ENCODE data around the gene ATP10B.

Gene ATP10B

DNA sequence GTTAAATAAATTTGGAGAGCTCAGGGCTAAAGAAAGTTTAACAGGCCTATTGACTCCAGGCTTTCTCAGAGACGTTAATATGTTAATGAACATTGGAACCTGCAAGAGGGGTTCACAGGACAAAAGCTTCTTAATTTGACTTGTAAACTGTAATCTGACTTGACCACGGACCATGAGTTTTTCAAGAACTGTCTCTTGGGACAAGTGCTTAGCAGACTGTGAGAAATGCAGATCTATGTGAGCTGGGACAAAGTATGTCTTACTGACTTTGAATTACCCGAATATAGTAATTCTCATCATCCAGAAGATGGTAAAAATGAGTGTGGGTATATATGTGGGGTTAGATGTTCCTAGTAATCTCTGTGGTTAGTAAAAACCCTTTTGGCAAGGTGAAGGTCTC is 186.6 kb downstream of the ATP10B start:
- Histone ChIP-seq H3K4me3 (ENCODE audit: low read depth, low read length) (no peak overlapping the region), H3K9me3 (ENCODE audit: control insufficient read depth, low read length) (no peaks in the 10 kb centered on the region), H3K36me3 (ENCODE audit: control insufficient read depth, insufficient read depth, low read length) (no peaks in the 10 kb centered on the region), H3K79me2 (no peaks in the 10 kb centered on the region), H2AFZ (no peak overlapping the region), H3K27me3 (ENCODE audit: control insufficient read depth, insufficient read depth, low read length) (no peaks in the 10 kb centered on the region), H3K4me1 (no peaks in the 10 kb centered on the region), H3K27ac (no peak overlapping the region), H3K9ac (no peak overlapping the region), H3K4me2 (ENCODE audit: low read length) (no peak overlapping the region)
- TF ChIP-seq, protein P1, sequence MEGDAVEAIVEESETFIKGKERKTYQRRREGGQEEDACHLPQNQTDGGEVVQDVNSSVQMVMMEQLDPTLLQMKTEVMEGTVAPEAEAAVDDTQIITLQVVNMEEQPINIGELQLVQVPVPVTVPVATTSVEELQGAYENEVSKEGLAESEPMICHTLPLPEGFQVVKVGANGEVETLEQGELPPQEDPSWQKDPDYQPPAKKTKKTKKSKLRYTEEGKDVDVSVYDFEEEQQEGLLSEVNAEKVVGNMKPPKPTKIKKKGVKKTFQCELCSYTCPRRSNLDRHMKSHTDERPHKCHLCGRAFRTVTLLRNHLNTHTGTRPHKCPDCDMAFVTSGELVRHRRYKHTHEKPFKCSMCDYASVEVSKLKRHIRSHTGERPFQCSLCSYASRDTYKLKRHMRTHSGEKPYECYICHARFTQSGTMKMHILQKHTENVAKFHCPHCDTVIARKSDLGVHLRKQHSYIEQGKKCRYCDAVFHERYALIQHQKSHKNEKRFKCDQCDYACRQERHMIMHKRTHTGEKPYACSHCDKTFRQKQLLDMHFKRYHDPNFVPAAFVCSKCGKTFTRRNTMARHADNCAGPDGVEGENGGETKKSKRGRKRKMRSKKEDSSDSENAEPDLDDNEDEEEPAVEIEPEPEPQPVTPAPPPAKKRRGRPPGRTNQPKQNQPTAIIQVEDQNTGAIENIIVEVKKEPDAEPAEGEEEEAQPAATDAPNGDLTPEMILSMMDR (IDR thresholded peaks at IDR 0.05) = no peak

DNA sequence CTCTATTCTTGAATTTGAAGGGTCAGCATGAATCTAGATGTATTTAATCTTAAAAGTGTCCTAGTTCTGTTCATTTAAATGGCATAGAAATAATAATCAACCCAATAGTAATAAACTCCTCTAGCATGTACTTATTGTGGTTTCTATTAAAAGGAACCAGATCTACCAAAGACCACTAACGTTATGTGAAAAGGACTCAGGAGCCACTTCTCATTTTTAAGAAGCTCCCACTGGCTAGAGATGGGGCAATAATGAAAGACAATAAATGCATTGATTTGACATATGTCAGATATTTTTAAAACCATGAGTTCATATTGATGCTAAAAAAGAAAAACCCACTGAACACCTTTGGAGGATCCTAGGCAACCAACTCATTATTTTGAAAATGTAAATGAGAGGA is 191.9 kb downstream of the ATP10B start:
- H3K27me3 ChIP-seq (ENCODE audit: control insufficient read depth, insufficient read depth, low read length) = no peaks in the 10 kb centered on the region
- H3K4me1 ChIP-seq = no peaks in the 10 kb centered on the region
- H3K27ac ChIP-seq = no peak overlapping the region
- H2AFZ ChIP-seq = no peak overlapping the region
- TF ChIP-seq, protein P1 (IDR thresholded peaks at IDR 0.05) = no peak
- H3K36me3 ChIP-seq (ENCODE audit: control insufficient read depth, insufficient read depth, low read length) = no peaks in the 10 kb centered on the region
- no peaks in the 10 kb centered on the region for H3K79me2 ChIP-seq
- H3K9ac ChIP-seq = no peak overlapping the region
- H3K4me2 ChIP-seq (ENCODE audit: low read length) = no peak overlapping the region
- H3K4me3 ChIP-seq (ENCODE audit: low read depth, low read length) = no peak overlapping the region
- no peaks in the 10 kb centered on the region for H3K9me3 ChIP-seq (ENCODE audit: control insufficient read depth, low read length)

DNA sequence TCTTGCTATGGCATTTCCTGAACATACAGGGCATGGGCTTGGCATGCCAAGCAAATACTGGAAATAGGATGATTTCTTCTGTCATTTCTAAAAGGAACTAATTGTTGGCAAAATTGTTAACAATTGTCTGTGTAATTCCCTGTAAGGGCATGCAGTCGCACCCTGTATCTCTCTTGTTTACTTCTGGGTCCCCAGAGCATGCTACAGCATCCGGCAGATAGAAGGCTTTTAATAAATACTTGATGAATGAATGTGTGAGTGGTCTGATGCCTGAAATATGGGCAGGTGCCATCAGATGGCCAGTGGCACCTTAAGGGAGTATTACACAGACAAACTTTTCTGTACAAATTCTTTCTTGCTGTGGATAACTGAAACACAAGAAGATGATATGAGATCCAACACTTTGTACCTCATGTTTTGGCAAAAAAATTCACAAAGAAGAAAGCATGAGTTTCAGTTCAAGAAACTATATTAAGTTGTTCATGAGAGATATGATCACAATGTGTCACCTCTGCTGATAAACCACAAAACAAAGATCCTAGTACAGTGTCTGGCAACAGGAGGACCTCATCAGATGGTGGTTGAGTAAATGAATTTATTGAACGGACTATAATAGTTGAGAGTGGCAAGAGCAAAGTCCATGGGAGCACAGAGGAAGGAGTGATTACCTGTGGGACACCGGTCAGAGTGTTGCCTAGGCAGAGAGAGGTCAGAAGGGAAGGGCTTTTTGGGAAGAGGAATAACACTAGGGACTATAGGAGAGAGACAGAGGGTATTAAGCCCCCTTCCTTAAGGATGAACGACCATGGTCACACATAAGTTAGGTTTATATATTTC is 194.2 kb downstream of the ATP10B start:
- no peaks in the 10 kb centered on the region for H3K9me3 ChIP-seq (ENCODE audit: control insufficient read depth, low read length)
- H3K4me1 ChIP-seq = no peaks in the 10 kb centered on the region
- no peak overlapping the region for H3K4me2 ChIP-seq (ENCODE audit: low read length)
- H2AFZ ChIP-seq = no peak overlapping the region
- H3K27ac ChIP-seq = no peak overlapping the region
- no peak overlapping the region for H3K9ac ChIP-seq
- no peaks in the 10 kb centered on the region for H3K27me3 ChIP-seq (ENCODE audit: control insufficient read depth, insufficient read depth, low read length)
- no peak overlapping the region for H3K4me3 ChIP-seq (ENCODE audit: low read depth, low read length)
- H3K79me2 ChIP-seq = no peaks in the 10 kb centered on the region
- H3K36me3 ChIP-seq (ENCODE audit: control insufficient read depth, insufficient read depth, low read length) = no peaks in the 10 kb centered on the region
- TF ChIP-seq, protein P1 (IDR thresholded peaks at IDR 0.05) = no peak

DNA sequence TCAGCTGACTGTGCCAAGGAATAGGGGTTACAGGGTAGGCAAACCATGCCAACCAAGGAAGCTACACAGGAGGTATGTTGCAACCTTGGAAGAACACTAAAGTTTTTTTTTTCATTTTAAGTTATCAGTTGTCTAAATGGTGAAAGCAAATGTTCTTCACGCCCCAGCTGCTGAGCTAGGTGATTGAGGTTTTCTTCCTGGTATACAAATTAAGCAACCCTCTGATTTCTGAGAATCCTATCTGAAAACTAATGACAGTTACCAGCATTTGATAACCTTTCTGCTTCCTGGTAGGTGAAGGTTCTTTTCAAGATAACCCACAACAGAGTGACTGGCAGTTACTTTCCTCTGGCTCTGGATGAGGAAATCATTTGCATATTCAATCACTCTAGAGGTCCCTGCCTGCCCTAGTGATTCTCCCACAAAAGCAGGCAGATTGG is 194.9 kb downstream of the ATP10B start:
- Histone ChIP-seq H3K9me3 (ENCODE audit: control insufficient read depth, low read length) (no peaks in the 10 kb centered on the region), H3K4me2 (ENCODE audit: low read length) (no peak overlapping the region), H3K4me1 (no peaks in the 10 kb centered on the region), H2AFZ (no peak overlapping the region), H3K79me2 (no peaks in the 10 kb centered on the region), H3K27me3 (ENCODE audit: control insufficient read depth, insufficient read depth, low read length) (no peaks in the 10 kb centered on the region), H3K36me3 (ENCODE audit: control insufficient read depth, insufficient read depth, low read length) (no peaks in the 10 kb centered on the region), H3K4me3 (ENCODE audit: low read depth, low read length) (no peak overlapping the region), H3K27ac (no peak overlapping the region), H3K9ac (no peak overlapping the region)
- TF ChIP-seq, protein P1 (IDR thresholded peaks at IDR 0.05) = no peak

DNA sequence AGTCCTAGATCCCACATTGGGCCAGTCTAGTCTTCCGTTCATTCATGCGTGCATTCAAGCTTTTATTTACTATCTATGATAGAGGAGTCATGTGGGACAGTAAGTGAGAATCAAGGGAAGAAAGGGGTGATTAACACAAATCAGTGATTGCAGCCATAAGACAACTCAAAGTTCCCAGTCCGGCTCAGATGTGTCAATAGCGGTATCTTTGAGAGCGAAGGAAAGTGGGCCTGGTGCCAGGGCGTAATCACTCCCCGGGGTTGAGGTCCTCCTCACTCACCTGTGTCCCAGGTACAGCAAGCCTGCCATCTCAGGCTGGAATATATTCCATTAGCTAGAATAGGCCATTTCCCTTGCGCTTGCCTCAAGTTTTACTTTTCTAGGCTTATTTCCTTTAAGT is 196.3 kb downstream of the ATP10B start:
- Histone ChIP-seq H3K27ac (no peak overlapping the region), H3K9ac (no peak overlapping the region), H3K4me2 (ENCODE audit: low read length) (no peak overlapping the region), H3K27me3 (ENCODE audit: control insufficient read depth, insufficient read depth, low read length) (no peaks in the 10 kb centered on the region), H3K4me3 (ENCODE audit: low read depth, low read length) (no peak overlapping the region), H3K36me3 (ENCODE audit: control insufficient read depth, insufficient read depth, low read length) (no peaks in the 10 kb centered on the region), H3K79me2 (no peaks in the 10 kb centered on the region), H3K9me3 (ENCODE audit: control insufficient read depth, low read length) (no peaks in the 10 kb centered on the region), H2AFZ (no peak overlapping the region), H3K4me1 (no peaks in the 10 kb centered on the region)
- TF ChIP-seq, protein P1 (IDR thresholded peaks at IDR 0.05) = no peak
